HG03520 (cell line): Measurements from ENCODE around the gene SLC4A9.

Source experiments
- ATAC-seq: cut with Tn5 transposase; IDR thresholded peaks from one replicate; pipeline ENCODE4 v1.9.1; 2021; ENCODE audit warnings: mild to moderate bottlenecking, moderate library complexity; ENCODE audit not compliant: unreplicated experiment

Gene SLC4A9

GRCh38 chr5:140360681-140361479 lies 886 bp downstream of the SLC4A9 start:
- no peak for ATAC-seq

GRCh38 chr5:140361901-140362300 lies 1.9 kb downstream of the SLC4A9 start:
- ATAC-seq: no peak

GRCh38 chr5:140362311-140362710 lies 2.3 kb downstream of the SLC4A9 start:
- ATAC-seq: no peak

- ATAC-seq: peak; percentile 88
Measured at GRCh38 chr5:140362875-140363630, 3.1 kb downstream of the SLC4A9 start.

- ATAC-seq: no peak
Measured at GRCh38 chr5:140363631-140364471, 3.9 kb downstream of the SLC4A9 start.

- ATAC-seq: no peak
Measured at GRCh38 chr5:140364472-140364765, 4.4 kb downstream of the SLC4A9 start.

GRCh38 chr5:140365282-140365681 lies 5.3 kb downstream of the SLC4A9 start:
- ATAC-seq: no peak

GRCh38 chr5:140365941-140366340 lies 5.9 kb downstream of the SLC4A9 start:
- ATAC-seq: no peak

- no peak for ATAC-seq
Measured at GRCh38 chr5:140366589-140367255, 6.7 kb downstream of the SLC4A9 start.

GRCh38 chr5:140367256-140368013 lies 7.4 kb downstream of the SLC4A9 start:
- no peak for ATAC-seq

GRCh38 chr5:140371356-140372151 lies 11.6 kb downstream of the SLC4A9 start:
- no peak for ATAC-seq

GRCh38 chr5:140372971-140373487 lies 13.0 kb downstream of the SLC4A9 start:
- ATAC-seq: no peak

- ATAC-seq: no peak
Measured at GRCh38 chr5:140381351-140381750, 21.4 kb downstream of the SLC4A9 start.

GRCh38 chr5:140381972-140382371 lies 22.0 kb downstream of the SLC4A9 start:
- no peak for ATAC-seq

GRCh38 chr5:140382866-140383265 lies 22.9 kb downstream of the SLC4A9 start:
- no peak for ATAC-seq

- ATAC-seq: no peak
Measured at GRCh38 chr5:140383300-140383699, 23.3 kb downstream of the SLC4A9 start.

- no peak for ATAC-seq
Measured at GRCh38 chr5:140388052-140388451, 28.1 kb downstream of the SLC4A9 start.

- ATAC-seq: no peak
Measured at GRCh38 chr5:140391312-140391711, 31.3 kb downstream of the SLC4A9 start.

GRCh38 chr5:140391732-140392131 lies 31.7 kb downstream of the SLC4A9 start:
- no peak for ATAC-seq
